Gastroesophageal sphincter (tissue), 3 donors: ENCODE results near the gene HCN4.

Source experiments
- EP300 ChIP-seq: sonication (generic); formaldehyde crosslinking; IDR thresholded peaks from one replicate; pipeline ENCODE4 v1.6.1; 2017; ENCODE audit warnings: antibody characterized with exemption, mild to moderate bottlenecking
- POLR2A ChIP-seq, 2 donors: fragments of 450-650 bp; IDR thresholded peaks; one replicate each; pipeline ENCODE4 v1.6.1; 2017; ENCODE audit warnings: antibody characterized with exemption in 2 of 2, mild to moderate bottlenecking in 2 of 2, moderate library complexity in 1 of 2
- POLR2AphosphoS5 ChIP-seq: sonication (generic); formaldehyde crosslinking; IDR thresholded peaks from one replicate; pipeline ENCODE4 v1.6.1; 2017; ENCODE audit warnings: antibody characterized with exemption
- TF ChIP-seq, protein P1 (sequence below), 4 experiments: fragments of 200-600 bp in 2 of 4; fragments of 450-650 bp in 2 of 4; sonication (generic) in 1 of 4; IDR thresholded peaks; one replicate each; pipeline ENCODE4 v1.5.1; 2017 to 2019; ENCODE audit warnings: antibody characterized with exemption in 4 of 4, mild to moderate bottlenecking in 2 of 4, moderate library complexity in 2 of 4

DNA sequence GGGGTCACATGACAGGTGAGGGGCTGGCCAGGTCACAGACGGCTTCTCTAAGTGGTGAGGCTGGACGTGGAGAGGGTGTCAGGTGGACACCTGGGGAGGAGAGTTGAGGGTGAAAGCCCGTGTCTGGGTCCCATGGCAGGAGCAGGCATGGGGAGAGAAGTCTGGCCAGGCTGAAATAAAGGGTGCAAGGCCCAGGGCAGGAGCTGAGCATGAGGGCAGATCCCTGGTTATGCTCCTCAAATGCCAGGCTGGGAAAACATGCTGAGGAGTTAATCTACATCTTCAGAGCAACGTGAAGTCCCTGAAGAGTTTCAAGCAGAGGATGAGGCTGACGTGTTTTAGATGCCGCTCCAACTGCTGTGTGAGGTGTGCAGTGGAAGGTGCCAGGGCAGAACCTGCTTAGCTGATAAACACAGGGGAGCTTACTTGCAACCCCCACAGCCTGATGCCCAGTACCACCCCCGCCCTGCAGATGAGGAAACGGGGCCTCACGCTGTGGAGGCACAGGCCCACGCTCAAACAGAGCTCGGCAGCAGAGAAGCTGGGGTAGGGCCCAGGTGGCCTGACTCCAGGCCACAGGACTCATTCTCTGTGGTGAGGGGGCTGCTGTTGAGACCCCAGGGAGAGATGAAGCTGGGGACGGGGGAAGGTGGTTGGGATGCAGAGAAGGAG lies 40.5 kb downstream of the HCN4 start:
- TF ChIP-seq EP300, result no peak
- TF ChIP-seq, protein P1, sequence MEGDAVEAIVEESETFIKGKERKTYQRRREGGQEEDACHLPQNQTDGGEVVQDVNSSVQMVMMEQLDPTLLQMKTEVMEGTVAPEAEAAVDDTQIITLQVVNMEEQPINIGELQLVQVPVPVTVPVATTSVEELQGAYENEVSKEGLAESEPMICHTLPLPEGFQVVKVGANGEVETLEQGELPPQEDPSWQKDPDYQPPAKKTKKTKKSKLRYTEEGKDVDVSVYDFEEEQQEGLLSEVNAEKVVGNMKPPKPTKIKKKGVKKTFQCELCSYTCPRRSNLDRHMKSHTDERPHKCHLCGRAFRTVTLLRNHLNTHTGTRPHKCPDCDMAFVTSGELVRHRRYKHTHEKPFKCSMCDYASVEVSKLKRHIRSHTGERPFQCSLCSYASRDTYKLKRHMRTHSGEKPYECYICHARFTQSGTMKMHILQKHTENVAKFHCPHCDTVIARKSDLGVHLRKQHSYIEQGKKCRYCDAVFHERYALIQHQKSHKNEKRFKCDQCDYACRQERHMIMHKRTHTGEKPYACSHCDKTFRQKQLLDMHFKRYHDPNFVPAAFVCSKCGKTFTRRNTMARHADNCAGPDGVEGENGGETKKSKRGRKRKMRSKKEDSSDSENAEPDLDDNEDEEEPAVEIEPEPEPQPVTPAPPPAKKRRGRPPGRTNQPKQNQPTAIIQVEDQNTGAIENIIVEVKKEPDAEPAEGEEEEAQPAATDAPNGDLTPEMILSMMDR (IDR thresholded peaks at IDR 0.05), result no peak
- TF ChIP-seq POLR2A (IDR thresholded peaks at IDR 0.05), result no peak
- no peak for TF ChIP-seq POLR2AphosphoS5
